PC-3 (cell line): ENCODE measurements around the gene TUBGCP5.

Experiments used
- CTCF ChIP-seq: fragments of 300-600 bp; sonication (generic); conservative IDR thresholded peaks from 2 replicates; pipeline ENCODE4 v1.5.1; 2017; ENCODE audit warnings: antibody characterized with exemption, low read depth, mild to moderate bottlenecking, low read length
- EZH2 ChIP-seq: fragments of 300-600 bp; sonication (generic); IDR thresholded peaks from one replicate; pipeline ENCODE4 v1.6.1; 2017; ENCODE audit warnings: antibody characterized with exemption, mild to moderate bottlenecking, low read length; ENCODE audit not compliant: unreplicated experiment
- EZH2phosphoT487 ChIP-seq: fragments of 300-600 bp; sonication (generic); IDR thresholded peaks from 2 replicates; pipeline ENCODE4 v1.6.1; 2018; ENCODE audit warnings: mild to moderate bottlenecking, antibody characterized with exemption, low read length, borderline replicate concordance

- TF ChIP-seq CTCF = no peak
- TF ChIP-seq EZH2phosphoT487 = no peak
- no peak for TF ChIP-seq EZH2
Observed at GRCh38 chr15:22978691-22979237, 60.6 kb downstream of the TUBGCP5 start.
